Prostate gland (tissue), 2 donors: ENCODE measurements around the gene HNRNPM.

Source experiments
- POLR2A ChIP-seq: fragments of 450-650 bp; IDR thresholded peaks from one replicate; pipeline ENCODE4 v1.6.1; 2016; ENCODE audit warnings: antibody characterized with exemption, mild to moderate bottlenecking
- POLR2AphosphoS5 ChIP-seq: sonication (generic); formaldehyde crosslinking; IDR thresholded peaks from one replicate; pipeline ENCODE4 v1.6.1; 2017; ENCODE audit warnings: antibody characterized with exemption
- TF ChIP-seq, protein P1 (sequence below), 4 experiments: fragments of 200-600 bp in 2 of 4; fragments of 450-650 bp in 2 of 4; sonication (generic) in 2 of 4; IDR thresholded peaks; 1 replicate in 3 of 4; 2 replicates in 1 of 4; pipeline ENCODE4 v1.5.1; 2016 to 2019; ENCODE audit warnings: antibody characterized with exemption in 4 of 4, mild to moderate bottlenecking in 2 of 4, moderate library complexity in 2 of 4

GRCh38 chr19:8463365-8463764, 18.6 kb downstream of the HNRNPM start:
- TF ChIP-seq POLR2A (no peak), POLR2AphosphoS5 (no peak)
- TF ChIP-seq, protein P1, sequence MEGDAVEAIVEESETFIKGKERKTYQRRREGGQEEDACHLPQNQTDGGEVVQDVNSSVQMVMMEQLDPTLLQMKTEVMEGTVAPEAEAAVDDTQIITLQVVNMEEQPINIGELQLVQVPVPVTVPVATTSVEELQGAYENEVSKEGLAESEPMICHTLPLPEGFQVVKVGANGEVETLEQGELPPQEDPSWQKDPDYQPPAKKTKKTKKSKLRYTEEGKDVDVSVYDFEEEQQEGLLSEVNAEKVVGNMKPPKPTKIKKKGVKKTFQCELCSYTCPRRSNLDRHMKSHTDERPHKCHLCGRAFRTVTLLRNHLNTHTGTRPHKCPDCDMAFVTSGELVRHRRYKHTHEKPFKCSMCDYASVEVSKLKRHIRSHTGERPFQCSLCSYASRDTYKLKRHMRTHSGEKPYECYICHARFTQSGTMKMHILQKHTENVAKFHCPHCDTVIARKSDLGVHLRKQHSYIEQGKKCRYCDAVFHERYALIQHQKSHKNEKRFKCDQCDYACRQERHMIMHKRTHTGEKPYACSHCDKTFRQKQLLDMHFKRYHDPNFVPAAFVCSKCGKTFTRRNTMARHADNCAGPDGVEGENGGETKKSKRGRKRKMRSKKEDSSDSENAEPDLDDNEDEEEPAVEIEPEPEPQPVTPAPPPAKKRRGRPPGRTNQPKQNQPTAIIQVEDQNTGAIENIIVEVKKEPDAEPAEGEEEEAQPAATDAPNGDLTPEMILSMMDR (IDR thresholded peaks at IDR 0.05), result no peak
